ENCODE data around the gene SH2D3A. TPM values are rescaled to one million over a fixed set of nuclear protein-coding genes. Genes with fewer than 3 reads are reported as not detected.

Gene SH2D3A
- total RNA-seq = not detected in 2 replicates
- long read RNA-seq = 0 reads

GRCh38 chr19:6767357-6768235, at the start of gene SH2D3A:
SH2D3A (minus strand) TSS chr19:6767435; CDS start chr19:6763748, 3,687 bp downstream.
- TF ChIP-seq CTCF (conservative IDR thresholded peaks at IDR 0.05) = no peak
- H3K27me3 Mint-ChIP-seq (ENCODE audit: low read depth) = peaks cover 60% of the 10 kb centered on the region
- peak; percentile 29 for DNase-seq (ENCODE audit: low read depth, low spot score)
- H3K4me1 Mint-ChIP-seq = peaks cover 13% of the 10 kb centered on the region
- no peaks in the 10 kb centered on the region for H3K9me3 Mint-ChIP-seq
- H3K4me3 Mint-ChIP-seq = peak within 1 kb of the TSS; percentile 57
- no peak within 1 kb of the TSS for H3K27ac Mint-ChIP-seq (ENCODE audit: unreplicated experiment)
- H3K36me3 Mint-ChIP-seq (ENCODE audit: low read depth) = no peaks in the 10 kb centered on the region

DNA sequence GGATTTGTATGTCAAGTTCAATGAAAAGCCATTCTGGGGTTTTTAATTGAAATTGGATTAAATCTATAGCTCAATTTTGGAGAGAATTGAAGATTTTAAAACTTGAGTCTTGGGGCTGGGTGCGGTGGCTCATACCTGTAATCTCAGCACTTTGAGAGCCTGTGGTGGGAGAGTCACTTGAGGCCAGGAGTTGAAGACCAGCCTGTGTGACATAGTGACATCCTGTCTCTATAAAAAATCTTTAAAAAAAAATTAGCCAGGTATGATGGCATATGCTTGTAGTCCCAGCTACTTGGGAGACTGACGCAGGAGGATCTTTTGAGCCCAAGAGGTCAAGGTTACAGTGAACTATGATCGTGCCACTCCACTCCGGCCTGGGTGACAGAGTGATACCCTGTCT, 46.4 kb upstream of the SH2D3A start:
- peaks cover 27% of the 10 kb centered on the region for H3K27me3 Mint-ChIP-seq (ENCODE audit: low read depth)
- TF ChIP-seq CTCF (conservative IDR thresholded peaks at IDR 0.05) = no peak
- H3K36me3 Mint-ChIP-seq (ENCODE audit: low read depth) = peaks cover 6% of the 10 kb centered on the region
- H3K4me3 Mint-ChIP-seq = no peak overlapping the region
- H3K27ac Mint-ChIP-seq (ENCODE audit: unreplicated experiment) = no peak overlapping the region
- H3K9me3 Mint-ChIP-seq = peaks cover 12% of the 10 kb centered on the region
- no peak for DNase-seq (ENCODE audit: low read depth, low spot score)
- H3K4me1 Mint-ChIP-seq = peaks cover 6% of the 10 kb centered on the region

GRCh38 chr19:6812612-6813011, 45.4 kb upstream of the SH2D3A start:
- H3K27me3 Mint-ChIP-seq (ENCODE audit: low read depth) = peaks cover 31% of the 10 kb centered on the region
- H3K36me3 Mint-ChIP-seq (ENCODE audit: low read depth) = peaks cover 6% of the 10 kb centered on the region
- no peak for TF ChIP-seq CTCF (conservative IDR thresholded peaks at IDR 0.05)
- H3K27ac Mint-ChIP-seq (ENCODE audit: unreplicated experiment) = no peak overlapping the region
- H3K4me3 Mint-ChIP-seq = no peak overlapping the region
- DNase-seq (ENCODE audit: low read depth, low spot score) = no peak
- peaks cover 6% of the 10 kb centered on the region for H3K4me1 Mint-ChIP-seq
- H3K9me3 Mint-ChIP-seq = peaks cover 10% of the 10 kb centered on the region

- Mint-ChIP-seq H3K27me3 (ENCODE audit: low read depth) (peaks cover 31% of the 10 kb centered on the region), H3K4me3 (no peak overlapping the region), H3K9me3 (peaks cover 10% of the 10 kb centered on the region), H3K4me1 (peaks cover 6% of the 10 kb centered on the region), H3K36me3 (ENCODE audit: low read depth) (peaks cover 6% of the 10 kb centered on the region), H3K27ac (ENCODE audit: unreplicated experiment) (no peak overlapping the region)
- no peak for TF ChIP-seq CTCF (conservative IDR thresholded peaks at IDR 0.05)
- no peak for DNase-seq (ENCODE audit: low read depth, low spot score)
These were observed 44.7 kb upstream of the SH2D3A start for GRCh38 chr19:6811906-6812305.

- Mint-ChIP-seq H3K27ac (ENCODE audit: unreplicated experiment) (no peak overlapping the region), H3K4me3 (no peak overlapping the region), H3K9me3 (peaks cover 11% of the 10 kb centered on the region), H3K36me3 (ENCODE audit: low read depth) (peaks cover 6% of the 10 kb centered on the region), H3K27me3 (ENCODE audit: low read depth) (peaks cover 31% of the 10 kb centered on the region), H3K4me1 (peaks cover 6% of the 10 kb centered on the region)
- TF ChIP-seq CTCF (conservative IDR thresholded peaks at IDR 0.05) = no peak
- no peak for DNase-seq (ENCODE audit: low read depth, low spot score)
These were observed 44.1 kb upstream of the SH2D3A start for GRCh38 chr19:6811378-6811777.
